ENCODE results near the gene DNAI1.

GRCh38 chr9:34506623-34507022 lies 48.0 kb downstream of the DNAI1 start:
- TF ChIP-seq EZH2 (IDR thresholded peaks at IDR 0.05; ENCODE audit: low read length), result no peak
- no peak for TF ChIP-seq CTCF (optimal IDR thresholded peaks at IDR 0.05 in 1 of 3, IDR thresholded peaks at IDR 0.05 in 1 of 3, conservative IDR thresholded peaks at IDR 0.05 in 1 of 3; ENCODE audit: extremely low read depth in 1 of 3, insufficient read depth in 2 of 3, low read length in 3 of 3)
